Mesodermal cell (in vitro differentiated cells): ENCODE data around the gene MYH7B. TPM values are rescaled to one million over a fixed set of nuclear protein-coding genes. Genes with fewer than 3 reads are reported as not detected.

Experiments
- H3K27ac ChIP-seq: 2 replicates; pipeline ENCODE4 v1.7.0; 2013; ENCODE audit warnings: mild to moderate bottlenecking, low read depth, low read length, moderate library complexity; ENCODE audit not compliant: severe bottlenecking
- H3K36me3 ChIP-seq: 2 replicates; pipeline ENCODE4 v1.7.1; 2013; ENCODE audit warnings: mild to moderate bottlenecking, low read length, moderate library complexity; ENCODE audit not compliant: control insufficient read depth, insufficient read depth
- H3K4me1 ChIP-seq: one replicate; pipeline ENCODE4 v1.7.1; 2013; ENCODE audit warnings: mild to moderate bottlenecking, low read length; ENCODE audit not compliant: insufficient read depth, control insufficient read depth, poor library complexity, severe bottlenecking
- H3K4me3 ChIP-seq: 2 replicates; pipeline ENCODE4 v1.7.0; 2013; ENCODE audit warnings: low read length, control low read depth, mild to moderate bottlenecking; ENCODE audit not compliant: insufficient read depth, poor library complexity, severe bottlenecking; ENCODE audit errors: extremely low read depth
- H3K9me3 ChIP-seq: 2 replicates; pipeline ENCODE4 v1.7.1; 2013; ENCODE audit warnings: mild to moderate bottlenecking, low read length, moderate library complexity; ENCODE audit not compliant: control insufficient read depth
- WGBS, 2 experiments: methylation state at CpG; one replicate each; pipeline ENCODE4 v1.1.5; 2013; ENCODE audit warnings: missing lambda C conversion rate in 2 of 2; ENCODE audit not compliant: insufficient coverage in 2 of 2; 5-methylcytosine and 5-hydroxymethylcytosine counted together
- polyA plus RNA-seq, 2 experiments: library from polyadenylated mRNA; stranded (reverse); fragments of 50-300 nt; gene quantifications; one replicate each; pipeline ENCODE4 v1.2.3, GENCODE V29; 2013

Gene MYH7B
- 0.29 TPM for polyA plus RNA-seq (2013, experiment 1 of 2)
- 0.51 TPM for polyA plus RNA-seq (2013, experiment 2 of 2)

DNA sequence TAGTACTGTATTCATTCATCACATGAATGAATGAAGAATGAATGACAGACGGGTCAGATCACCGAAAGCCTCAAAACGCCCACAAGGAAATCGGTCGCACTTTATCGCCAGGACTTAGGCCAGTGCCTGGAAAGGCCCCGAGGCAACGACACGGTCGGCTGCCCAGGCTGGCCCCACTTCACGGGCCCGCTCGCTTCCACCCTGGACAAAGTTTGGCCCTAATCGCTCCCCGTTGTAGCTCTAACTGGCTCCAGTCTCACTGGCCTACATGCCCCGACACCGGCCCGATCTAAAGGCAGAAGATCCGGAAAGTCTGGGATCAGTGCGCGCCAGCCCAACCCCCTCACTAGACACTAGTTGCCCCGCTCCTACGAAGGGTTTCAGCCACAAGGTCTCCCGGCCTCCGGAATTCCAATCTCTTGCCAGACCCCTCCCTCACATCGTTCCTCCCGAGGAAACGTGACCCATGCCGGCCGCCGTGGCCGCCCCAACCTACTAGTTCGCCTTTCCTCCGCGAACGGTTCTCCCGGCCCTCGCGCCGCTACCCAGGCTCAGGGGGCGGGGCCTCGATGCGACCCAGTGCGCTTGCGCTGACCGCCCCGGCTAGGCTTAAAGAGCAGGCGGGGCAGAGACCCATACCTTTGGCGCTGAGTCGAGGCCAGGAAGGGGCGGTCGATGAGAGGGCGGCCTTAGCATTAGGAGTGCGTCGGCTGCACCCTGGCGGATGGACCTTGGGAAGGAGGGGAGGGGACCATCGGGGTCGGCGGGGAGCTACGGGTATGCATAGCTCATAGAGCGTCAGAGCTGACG lies at the start of gene MYH7B, which contains the start of gene GSS:
MYH7B (plus strand) TSS at position 638 of the 810 bp plus-strand sequence. CDS start 22,138 bp downstream, outside the sequence.
GSS (minus strand) TSS at position 576 of the 810 bp plus-strand sequence. CDS start 3,954 bp downstream, outside the sequence.
- H3K27ac ChIP-seq, result peak within 1 kb of the TSS; percentile 87
- peaks cover 7% of the 10 kb centered on the region for H3K36me3 ChIP-seq
- H3K9me3 ChIP-seq, result no peaks in the 10 kb centered on the region
- H3K4me3 ChIP-seq, result peak within 1 kb of the TSS; percentile 55
- WGBS, 2 experiments, result 0% methylated on average over 43 to 62 of the region's 62 CpGs
- peaks cover 3% of the 10 kb centered on the region for H3K4me1 ChIP-seq

GRCh38 chr20:34907616-34908469 lies 47.8 kb upstream of the MYH7B start:
- WGBS, 2 experiments, result 76 to 84% methylated on average over 6 of the region's 7 CpGs
- no peak overlapping the region for H3K4me3 ChIP-seq
- H3K9me3 ChIP-seq, result no peaks in the 10 kb centered on the region
- peaks cover 12% of the 10 kb centered on the region for H3K4me1 ChIP-seq
- peak overlapping the region; percentile 77 for H3K27ac ChIP-seq
- peaks cover 33% of the 10 kb centered on the region for H3K36me3 ChIP-seq

GRCh38 chr20:34915131-34915530 lies 40.5 kb upstream of the MYH7B start:
- 100% methylated on average over 3 of the region's 4 CpGs for WGBS, 2 experiments

DNA sequence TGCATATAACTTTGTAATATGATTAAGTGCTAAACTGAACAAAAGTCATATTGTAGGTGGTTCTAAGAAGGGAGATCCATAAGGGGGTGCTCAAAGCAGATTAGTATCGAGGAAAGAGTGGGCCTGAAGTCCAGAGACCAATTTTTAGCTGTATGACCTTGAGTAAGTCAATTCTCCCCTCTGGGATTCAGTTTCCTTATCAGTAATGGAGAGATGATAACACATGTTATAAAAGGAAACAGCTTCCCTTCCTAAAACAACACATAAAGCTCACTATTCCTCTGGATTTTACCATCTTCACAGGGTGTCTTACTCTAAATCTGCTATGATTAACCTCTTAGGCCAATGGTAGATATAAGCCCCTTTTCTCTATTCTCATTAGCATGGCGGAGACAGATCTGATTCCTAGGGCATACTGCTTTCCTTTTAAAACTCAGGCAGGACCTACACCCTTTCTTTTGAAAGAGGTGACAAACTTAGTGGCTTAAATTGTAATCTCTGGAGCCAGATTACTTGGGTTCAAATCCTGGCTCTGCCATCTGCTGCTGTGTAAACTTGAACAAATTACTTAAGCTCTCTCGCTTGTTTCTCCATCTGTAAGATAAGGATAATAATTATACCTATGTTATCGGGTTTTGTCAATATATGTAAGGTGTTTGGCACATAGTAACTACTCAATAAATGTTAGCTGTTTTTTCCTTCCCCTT lies 39.8 kb upstream of the MYH7B start:
- Histone ChIP-seq H3K27ac (no peak overlapping the region), H3K4me1 (no peaks in the 10 kb centered on the region), H3K4me3 (no peak overlapping the region), H3K36me3 (peaks cover 79% of the 10 kb centered on the region), H3K9me3 (no peaks in the 10 kb centered on the region)
- WGBS, 2 experiments, result 60 to 100% methylated on average over 1 to 2 of the region's 4 CpGs

More at GRCh38 chr20:34915131-34915530, 40.5 kb upstream of the MYH7B start:
- Histone ChIP-seq H3K27ac (no peak overlapping the region), H3K4me3 (no peak overlapping the region), H3K36me3 (peaks cover 79% of the 10 kb centered on the region), H3K9me3 (no peaks in the 10 kb centered on the region), H3K4me1 (no peaks in the 10 kb centered on the region)

GRCh38 chr20:34916774-34917354 lies 38.8 kb upstream of the MYH7B start:
- peaks cover 88% of the 10 kb centered on the region for H3K36me3 ChIP-seq
- no peaks in the 10 kb centered on the region for H3K9me3 ChIP-seq
- no peak overlapping the region for H3K4me3 ChIP-seq
- WGBS, 2 experiments, result 87 to 100% methylated on average over 2 of the region's 2 CpGs
- H3K4me1 ChIP-seq, result no peaks in the 10 kb centered on the region
- no peak overlapping the region for H3K27ac ChIP-seq

- Histone ChIP-seq H3K27ac (no peak overlapping the region), H3K4me3 (no peak overlapping the region), H3K9me3 (peaks cover 11% of the 10 kb centered on the region), H3K36me3 (peaks cover 91% of the 10 kb centered on the region), H3K4me1 (no peaks in the 10 kb centered on the region)
These were observed 35.6 kb upstream of the MYH7B start for GRCh38 chr20:34920055-34920454.

DNA sequence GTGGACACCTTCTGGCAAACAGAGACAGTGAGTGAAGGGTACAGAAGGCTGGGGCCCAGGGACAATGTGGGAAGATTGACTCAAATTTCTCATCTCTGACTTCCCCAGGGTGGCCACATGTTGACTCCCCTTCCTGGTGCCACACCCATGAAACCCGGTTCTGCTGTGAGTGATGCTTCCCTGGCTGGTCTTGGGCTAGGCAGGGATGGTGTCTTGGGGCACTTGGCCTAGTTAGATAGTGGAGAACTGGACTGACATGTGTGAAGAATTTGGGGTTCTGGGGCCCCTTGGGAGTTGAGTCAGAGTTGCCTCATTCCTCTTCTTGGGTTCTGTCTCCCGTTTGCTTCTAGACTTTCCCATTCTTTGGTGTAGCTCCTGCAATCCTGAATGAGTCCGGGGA lies 34.2 kb upstream of the MYH7B start:
- Histone ChIP-seq H3K9me3 (peaks cover 11% of the 10 kb centered on the region), H3K4me1 (no peaks in the 10 kb centered on the region), H3K36me3 (peaks cover 94% of the 10 kb centered on the region), H3K27ac (no peak overlapping the region), H3K4me3 (no peak overlapping the region)
- 93 to 100% methylated on average over 2 of the region's 3 CpGs for WGBS, 2 experiments

- Histone ChIP-seq H3K9me3 (peaks cover 11% of the 10 kb centered on the region), H3K36me3 (peaks cover 94% of the 10 kb centered on the region), H3K4me1 (no peaks in the 10 kb centered on the region), H3K27ac (no peak overlapping the region), H3K4me3 (no peak overlapping the region)
- WGBS, 2 experiments, result no CpG with 5 or more reads among the region's 5 CpGs
These were observed 32.9 kb upstream of the MYH7B start for GRCh38 chr20:34922654-34923381.

GRCh38 chr20:34923414-34923813 lies 32.3 kb upstream of the MYH7B start:
- H3K36me3 ChIP-seq, result peaks cover 92% of the 10 kb centered on the region
- H3K27ac ChIP-seq, result no peak overlapping the region
- WGBS, 2 experiments, result 100% methylated on average over 1 of the region's 2 CpGs; no CpG with 5 or more reads in 1 of the 2 experiments
- H3K4me1 ChIP-seq, result no peaks in the 10 kb centered on the region
- peaks cover 11% of the 10 kb centered on the region for H3K9me3 ChIP-seq
- no peak overlapping the region for H3K4me3 ChIP-seq
